ENCODE measurements around the gene ZNF532. TPM values are rescaled to one million over a fixed set of nuclear protein-coding genes. Genes with fewer than 3 reads are reported as not detected.

ZNF532 gene
- total and polyA plus RNA-seq, 2 of the 13 experiments (the other 11 are each of a cell fraction or from before 2014, with no cell fraction given), result not detected

GRCh38 chr18:58882686-58883085, 18.0 kb downstream of the ZNF532 start:
- no peak for TF ChIP-seq ZBTB26 (CRISPR knock-in tag; IDR thresholded peaks at IDR 0.05; ENCODE audit: borderline replicate concordance)
- TF ChIP-seq ZNF251 (CRISPR knock-in tag; IDR thresholded peaks at IDR 0.05), result no peak
- no peak for TF ChIP-seq ZNF616 (CRISPR knock-in tag; IDR thresholded peaks at IDR 0.05; ENCODE audit: low read depth)
- no peak for TF ChIP-seq ZNF639 (CRISPR knock-in tag; conservative IDR thresholded peaks at IDR 0.05)
- H2AFZ ChIP-seq (ENCODE audit: low read length), result no peak overlapping the region
- in situ Hi-C loops (cut with HindIII; ENCODE audit: extremely low pct_ligation_motif_present, low pct_unique_long_range_greater_than_20kb) (no loop called here), intact Hi-C loops (cut with micrococcal nuclease; ENCODE audit: unreplicated experiment) (no loop called here)
- H3K4me3 ChIP-seq (replicated peaks in 1 of 3; ENCODE audit: insufficient read depth in 1 of 3, low read depth in 2 of 3, low read length in 3 of 3), result no peak overlapping the region
- ATAC-seq, result no peak
- no peak overlapping the region for H3K4me2 ChIP-seq (ENCODE audit: low read depth, low read length)
- FAIRE-seq, result no peak
- no peaks in the 10 kb centered on the region for H3K4me1 ChIP-seq (ENCODE audit: insufficient read depth, low read length)
- no peak for DNase-seq (ENCODE audit: low spot score)
- 0% methylated on average over 1 of the region's 1 CpG for WGBS (ENCODE audit: low lambda C conversion rate)
- ChIA-PET CTCF (ENCODE audit: low intra/inter-chr PET ratio, low total read pairs) (no interaction called here), POLR2A (no interaction called here)
- no peaks in the 10 kb centered on the region for H3K79me2 ChIP-seq (ENCODE audit: insufficient read depth, low read length)
- H3K36me3 ChIP-seq (replicated peaks in 1 of 2; ENCODE audit: control insufficient read depth in 1 of 2, insufficient read depth in 2 of 2, low read length in 2 of 2), result no peaks in the 10 kb centered on the region
- BruUV-seq (replicated peaks), result no TSS peak
- H3K27me3 ChIP-seq (ENCODE audit: control insufficient read depth in 1 of 2, insufficient read depth in 2 of 2, low read length in 2 of 2), result peaks cover 0 to 22% of the 10 kb centered on the region in 2 experiments; a peak in 2 of 5 replicates
- H4K20me1 ChIP-seq (ENCODE audit: insufficient read depth, low read length), result no peaks in the 10 kb centered on the region
- H3K27ac ChIP-seq (ENCODE audit: extremely low read length, insufficient read depth, low read length), result no peak overlapping the region
- H3K9me3 ChIP-seq (ENCODE audit: low read length), result no peaks in the 10 kb centered on the region
- H3K9ac ChIP-seq (ENCODE audit: insufficient read depth, low read depth, low read length), result no peak overlapping the region

- in situ Hi-C loops (cut with HindIII; ENCODE audit: extremely low pct_ligation_motif_present, low pct_unique_long_range_greater_than_20kb) (no loop called here), intact Hi-C loops (cut with micrococcal nuclease; ENCODE audit: unreplicated experiment) (no loop called here)
- no peaks in the 10 kb centered on the region for H3K4me1 ChIP-seq (ENCODE audit: insufficient read depth, low read length)
- H3K9ac ChIP-seq (ENCODE audit: insufficient read depth, low read depth, low read length), result no peak overlapping the region
- DNase-seq (ENCODE audit: low spot score) (no peak), FAIRE-seq (no peak), ATAC-seq (no peak)
- no peaks in the 10 kb centered on the region for H3K79me2 ChIP-seq (ENCODE audit: insufficient read depth, low read length)
- H2AFZ ChIP-seq (ENCODE audit: low read length), result no peak overlapping the region
- CTCF ChIA-PET (ENCODE audit: low intra/inter-chr PET ratio, low total read pairs), result no interaction called here
- BruUV-seq (replicated peaks), result no TSS peak
- no peaks in the 10 kb centered on the region for H3K36me3 ChIP-seq (replicated peaks in 1 of 2; ENCODE audit: control insufficient read depth in 1 of 2, insufficient read depth in 2 of 2, low read length in 2 of 2)
- H3K27ac ChIP-seq (ENCODE audit: extremely low read length, insufficient read depth, low read length), result no peak overlapping the region
- H4K20me1 ChIP-seq (ENCODE audit: insufficient read depth, low read length), result no peaks in the 10 kb centered on the region
- H3K9me3 ChIP-seq (ENCODE audit: low read length), result no peaks in the 10 kb centered on the region
- H3K4me3 ChIP-seq (replicated peaks in 1 of 3; ENCODE audit: insufficient read depth in 1 of 3, low read depth in 2 of 3, low read length in 3 of 3), result no peak overlapping the region
- POLR2A ChIA-PET, result no interaction called here
- WGBS (ENCODE audit: low lambda C conversion rate), result 49% methylated on average over 5 of the region's 5 CpGs
- no peak overlapping the region for H3K4me2 ChIP-seq (ENCODE audit: low read depth, low read length)
- H3K27me3 ChIP-seq (ENCODE audit: control insufficient read depth in 1 of 2, insufficient read depth in 2 of 2, low read length in 2 of 2), result peaks cover 0 to 8% of the 10 kb centered on the region in 2 experiments; a peak in 1 of 5 replicates
- TF ChIP-seq XBP1 (CRISPR knock-in tag; IDR thresholded peaks at IDR 0.05) (no peak), ZNF740 (CRISPR knock-in tag; IDR thresholded peaks at IDR 0.05) (no peak), ZNF407 (CRISPR knock-in tag; IDR thresholded peaks at IDR 0.05; ENCODE audit: not compliant biosample characterization) (no peak)
These were observed 20.0 kb downstream of the ZNF532 start for GRCh38 chr18:58884680-58885079.
